Measurements from ENCODE around the gene TPSD1.

GRCh38 chr16:1263591-1264344, 7.9 kb downstream of the TPSD1 start:
- TF ChIP-seq, protein P1, sequence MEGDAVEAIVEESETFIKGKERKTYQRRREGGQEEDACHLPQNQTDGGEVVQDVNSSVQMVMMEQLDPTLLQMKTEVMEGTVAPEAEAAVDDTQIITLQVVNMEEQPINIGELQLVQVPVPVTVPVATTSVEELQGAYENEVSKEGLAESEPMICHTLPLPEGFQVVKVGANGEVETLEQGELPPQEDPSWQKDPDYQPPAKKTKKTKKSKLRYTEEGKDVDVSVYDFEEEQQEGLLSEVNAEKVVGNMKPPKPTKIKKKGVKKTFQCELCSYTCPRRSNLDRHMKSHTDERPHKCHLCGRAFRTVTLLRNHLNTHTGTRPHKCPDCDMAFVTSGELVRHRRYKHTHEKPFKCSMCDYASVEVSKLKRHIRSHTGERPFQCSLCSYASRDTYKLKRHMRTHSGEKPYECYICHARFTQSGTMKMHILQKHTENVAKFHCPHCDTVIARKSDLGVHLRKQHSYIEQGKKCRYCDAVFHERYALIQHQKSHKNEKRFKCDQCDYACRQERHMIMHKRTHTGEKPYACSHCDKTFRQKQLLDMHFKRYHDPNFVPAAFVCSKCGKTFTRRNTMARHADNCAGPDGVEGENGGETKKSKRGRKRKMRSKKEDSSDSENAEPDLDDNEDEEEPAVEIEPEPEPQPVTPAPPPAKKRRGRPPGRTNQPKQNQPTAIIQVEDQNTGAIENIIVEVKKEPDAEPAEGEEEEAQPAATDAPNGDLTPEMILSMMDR (IDR thresholded peaks at IDR 0.05; ENCODE audit: insufficient read depth, low read length, poor library complexity, severe bottlenecking) = no peak
- TF ChIP-seq EZH2phosphoT487 (conservative IDR thresholded peaks at IDR 0.05; ENCODE audit: low read length) = no peak

Data from SU-DHL-6 (cell line).